Measurements from ENCODE around the gene OR10A2. TPM values are rescaled to one million over a fixed set of nuclear protein-coding genes. Genes with fewer than 3 reads are reported as not detected.

The OR10A2 gene
- total RNA-seq, 2 experiments from 2014 or later, result not detected

- no peak overlapping the region for H3K27ac ChIP-seq (ENCODE audit: low read depth in 1 of 2, low read length in 2 of 2)
- TF ChIP-seq CTCF (IDR thresholded peaks at IDR 0.05), result no peak
- no peak overlapping the region for H3K4me3 ChIP-seq (ENCODE audit: low read length)
- Mint-ChIP-seq H3K27me3 (peaks cover 25% of the 10 kb centered on the region), H3K27ac (no peak overlapping the region), H3K36me3 (ENCODE audit: low read depth) (no peaks in the 10 kb centered on the region), H3K4me3 (no peak overlapping the region), H3K4me1 (ENCODE audit: low read depth) (no peaks in the 10 kb centered on the region), H3K9me3 (no peaks in the 10 kb centered on the region)
- peaks cover 0 to 3% of the 10 kb centered on the region in 2 experiments for H3K27me3 ChIP-seq (ENCODE audit: control insufficient read depth in 1 of 2, insufficient read depth in 2 of 2, low read length in 2 of 2)
- ATAC-seq (ENCODE audit: poor library complexity), result no peak
- no peak for DNase-seq
- POLR2A ChIA-PET, result no interaction called here
- CTCF ChIA-PET, result interaction anchor here (0.7 kb wide), 1 partner anchor 61 kb away, joined by 4 read pairs; no protein-coding TSS in a partner anchor
- no peaks in the 10 kb centered on the region for H3K9me3 ChIP-seq (ENCODE audit: control insufficient read depth in 1 of 2, insufficient read depth in 1 of 2, low read length in 2 of 2)
- intact Hi-C loops (cut with DNase I, micrococcal nuclease), result no loop called here
- H3K36me3 ChIP-seq (ENCODE audit: insufficient read depth, low read length), result no peaks in the 10 kb centered on the region
- H3K4me1 ChIP-seq (ENCODE audit: insufficient read depth, low read length), result no peaks in the 10 kb centered on the region
Observed at GRCh38 chr11:6841694-6842093, 21.2 kb upstream of the OR10A2 start.

GRCh38 chr11:6843670-6844069, 19.2 kb upstream of the OR10A2 start:
- intact Hi-C loops (cut with DNase I, micrococcal nuclease), result no loop called here
- H3K9me3 ChIP-seq (ENCODE audit: control insufficient read depth in 1 of 2, insufficient read depth in 1 of 2, low read length in 2 of 2), result no peaks in the 10 kb centered on the region
- H3K4me1 Mint-ChIP-seq (ENCODE audit: low read depth), result no peaks in the 10 kb centered on the region
- no peak overlapping the region for H3K27ac Mint-ChIP-seq
- ChIA-PET POLR2A (no interaction called here), CTCF (no interaction called here)
- ATAC-seq (ENCODE audit: poor library complexity) (no peak), DNase-seq (no peak)
- H3K27me3 ChIP-seq (ENCODE audit: control insufficient read depth in 1 of 2, insufficient read depth in 2 of 2, low read length in 2 of 2), result peaks cover under 1 to 3% of the 10 kb centered on the region in 2 experiments
- peaks cover 25% of the 10 kb centered on the region for H3K27me3 Mint-ChIP-seq
- H3K4me1 ChIP-seq (ENCODE audit: insufficient read depth, low read length), result no peaks in the 10 kb centered on the region
- no peaks in the 10 kb centered on the region for H3K36me3 Mint-ChIP-seq (ENCODE audit: low read depth)
- no peaks in the 10 kb centered on the region for H3K36me3 ChIP-seq (ENCODE audit: insufficient read depth, low read length)
- H3K9me3 Mint-ChIP-seq, result no peaks in the 10 kb centered on the region
- H3K27ac ChIP-seq (ENCODE audit: low read depth in 1 of 2, low read length in 2 of 2), result no peak overlapping the region
- no peak overlapping the region for H3K4me3 Mint-ChIP-seq
- no peak for TF ChIP-seq CTCF (IDR thresholded peaks at IDR 0.05)
- no peak overlapping the region for H3K4me3 ChIP-seq (ENCODE audit: low read length)

- CTCF ChIA-PET, result no interaction called here
- Histone ChIP-seq H3K27ac (ENCODE audit: low read depth in 1 of 2, low read length in 2 of 2) (no peak overlapping the region), H3K4me1 (ENCODE audit: insufficient read depth, low read length) (no peaks in the 10 kb centered on the region), H3K36me3 (ENCODE audit: insufficient read depth, low read length) (no peaks in the 10 kb centered on the region), H3K4me3 (ENCODE audit: low read length) (no peak overlapping the region), H3K9me3 (ENCODE audit: control insufficient read depth in 1 of 2, insufficient read depth in 1 of 2, low read length in 2 of 2) (no peaks in the 10 kb centered on the region), H3K27me3 (ENCODE audit: control insufficient read depth in 1 of 2, insufficient read depth in 2 of 2, low read length in 2 of 2) (peaks cover 3% of the 10 kb centered on the region in 2 experiments)
- POLR2A ChIA-PET, result no interaction called here
- ATAC-seq (ENCODE audit: poor library complexity), result no peak
- no peak overlapping the region for H3K4me3 Mint-ChIP-seq
- no peak overlapping the region for H3K27ac Mint-ChIP-seq
- no peak for DNase-seq
- intact Hi-C loops (cut with DNase I, micrococcal nuclease), result no loop called here
- H3K27me3 Mint-ChIP-seq, result peaks cover 25% of the 10 kb centered on the region
- no peaks in the 10 kb centered on the region for H3K4me1 Mint-ChIP-seq (ENCODE audit: low read depth)
- no peaks in the 10 kb centered on the region for H3K9me3 Mint-ChIP-seq
- no peaks in the 10 kb centered on the region for H3K36me3 Mint-ChIP-seq (ENCODE audit: low read depth)
- no peak for TF ChIP-seq CTCF (IDR thresholded peaks at IDR 0.05)
Observed at GRCh38 chr11:6844356-6844755, 18.5 kb upstream of the OR10A2 start.
